Measurements from ENCODE around the gene TMEM184A.

The TMEM184A gene

GRCh38 chr7:1553512-1554210, 2.3 kb downstream of the TMEM184A start:
- no peak for DNase-seq (ENCODE audit: low read depth in 1 of 2, low spot score in 1 of 2)

GRCh38 chr7:1552200-1552599, 3.8 kb downstream of the TMEM184A start:
- no peak for DNase-seq (ENCODE audit: low read depth in 1 of 2, low spot score in 1 of 2)

DNA sequence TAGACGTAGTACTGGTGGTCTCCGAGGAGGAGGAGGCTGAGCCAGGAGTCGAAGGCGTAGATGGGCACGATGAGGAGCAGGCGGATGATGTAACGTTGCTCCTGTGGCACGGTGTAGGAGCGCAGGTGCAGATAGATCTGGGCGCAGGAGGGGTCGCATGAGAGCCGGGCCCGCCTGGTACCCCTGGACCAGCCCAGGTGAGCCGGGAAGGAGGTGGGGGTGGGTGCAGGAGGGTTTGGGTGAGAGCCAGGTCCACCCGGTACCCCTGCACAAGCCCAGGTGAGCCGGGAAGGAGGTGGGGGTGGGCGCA, 5.2 kb downstream of the TMEM184A start:
- no peak for DNase-seq (ENCODE audit: low read depth in 1 of 2, low spot score in 1 of 2)

DNA sequence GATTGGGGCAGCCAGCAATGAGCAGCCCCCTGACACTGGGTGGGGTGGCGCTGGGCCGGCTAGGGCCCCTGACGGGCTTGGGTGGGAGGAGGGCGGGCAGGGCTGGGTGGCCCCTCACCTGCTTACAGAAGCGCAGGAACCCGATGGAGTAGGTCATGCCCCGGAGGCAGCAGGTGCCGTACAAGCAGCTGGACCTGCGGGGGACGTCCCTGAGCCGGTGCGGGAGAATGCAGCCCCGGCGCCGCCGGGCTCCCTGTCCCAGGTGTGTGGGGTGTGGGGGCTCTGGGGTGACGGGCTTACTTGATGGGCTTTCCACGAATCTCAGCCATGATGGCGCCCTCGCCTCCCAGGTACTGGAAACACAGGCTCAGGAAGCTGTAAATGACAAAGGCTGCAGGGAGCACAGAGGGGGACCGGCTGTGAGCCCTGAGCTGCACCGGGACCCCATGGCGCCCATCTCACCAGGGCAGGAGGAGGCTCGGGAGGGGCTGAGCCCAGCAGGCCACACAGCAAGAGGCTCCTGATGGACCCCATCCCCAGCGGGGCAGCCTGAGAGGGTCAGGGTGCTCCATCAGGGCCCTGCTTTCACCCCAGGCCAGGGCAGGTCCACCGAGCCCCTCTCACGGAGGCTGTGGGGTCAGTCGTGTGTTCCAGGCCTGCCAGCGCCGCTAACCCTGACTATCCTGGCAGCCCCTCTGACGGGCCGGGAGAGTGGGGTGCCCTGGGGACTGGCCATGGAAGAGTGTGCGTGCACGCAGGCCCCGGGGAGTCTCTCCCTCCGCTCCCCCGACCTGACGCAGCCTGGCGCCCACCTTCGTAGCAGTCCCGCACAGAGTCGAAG, 5.8 kb downstream of the TMEM184A start:
- no peak for DNase-seq (ENCODE audit: low read depth in 1 of 2, low spot score in 1 of 2)

DNA sequence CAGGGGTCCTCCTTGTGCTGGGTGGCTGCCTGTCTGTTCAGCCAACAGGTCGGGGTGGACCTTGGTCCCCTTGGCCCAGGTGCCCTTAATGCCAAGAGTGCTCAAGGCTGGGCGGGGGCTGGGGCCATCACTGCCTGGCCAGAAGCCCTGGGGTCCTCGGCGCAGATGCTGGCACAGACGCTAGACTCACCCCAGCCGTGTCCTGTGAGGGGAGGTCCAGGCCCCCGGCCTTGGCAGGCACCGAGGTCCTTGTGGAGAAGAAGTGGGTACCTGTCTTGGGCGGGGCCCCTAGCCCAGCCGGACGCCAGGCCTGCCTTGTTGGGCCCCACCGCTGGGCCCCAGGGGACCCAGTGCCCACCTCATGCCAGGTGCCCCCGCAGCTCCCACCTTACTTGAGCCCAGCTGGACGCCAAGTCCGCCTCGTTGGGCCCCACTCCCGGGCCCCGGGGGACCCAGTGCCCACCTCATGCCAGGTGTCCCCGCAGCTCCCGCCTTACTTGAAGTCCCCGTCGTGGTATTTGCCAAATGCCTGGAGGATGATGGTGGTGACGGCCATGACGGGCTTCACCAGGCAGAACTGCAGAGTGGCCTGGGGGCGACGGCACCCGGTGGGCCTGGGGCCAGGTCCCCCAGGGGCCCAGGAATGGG, 6.5 kb downstream of the TMEM184A start:
- DNase-seq (ENCODE audit: low read depth in 1 of 2, low spot score in 1 of 2) = no peak

GRCh38 chr7:1548944-1549343, 7.1 kb downstream of the TMEM184A start:
- DNase-seq (ENCODE audit: low read depth in 1 of 2, low spot score in 1 of 2) = no peak

DNA sequence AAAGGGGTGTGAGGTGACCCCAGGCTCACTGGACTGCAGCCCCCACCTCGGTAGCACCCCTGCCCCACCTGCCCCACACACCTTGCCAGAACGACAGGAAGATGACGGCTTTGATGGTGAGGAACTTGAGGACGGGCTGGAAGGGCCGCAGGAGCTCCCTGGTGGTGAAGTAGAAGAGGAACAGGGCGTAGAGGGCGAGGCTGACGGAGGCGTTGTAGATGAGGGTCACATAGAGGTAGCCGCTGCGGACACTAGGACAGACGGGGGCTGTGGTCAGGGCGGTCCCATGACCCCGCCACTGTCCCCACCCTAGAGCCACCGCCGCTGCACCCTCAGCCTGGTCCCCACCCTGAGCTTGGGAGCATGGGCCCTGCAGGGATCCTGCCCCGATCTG, 7.6 kb downstream of the TMEM184A start:
- DNase-seq (ENCODE audit: low read depth in 1 of 2, low spot score in 1 of 2) = no peak

GRCh38 chr7:1547777-1548437, 8.1 kb downstream of the TMEM184A start:
- no peak for DNase-seq (ENCODE audit: low read depth in 1 of 2, low spot score in 1 of 2)

- DNase-seq (ENCODE audit: low read depth in 1 of 2, low spot score in 1 of 2) = no peak
These were observed 8.9 kb downstream of the TMEM184A start for GRCh38 chr7:1546909-1547776.

GRCh38 chr7:1546274-1546908, 9.6 kb downstream of the TMEM184A start:
- no peak for DNase-seq (ENCODE audit: low read depth in 1 of 2, low spot score in 1 of 2)

GRCh38 chr7:1545417-1546246, 10.4 kb downstream of the TMEM184A start:
- DNase-seq (ENCODE audit: low read depth in 1 of 2, low spot score in 1 of 2) = no peak

- DNase-seq (ENCODE audit: low read depth in 1 of 2, low spot score in 1 of 2) = no peak
These were observed 11.0 kb downstream of the TMEM184A start for GRCh38 chr7:1544896-1545416.

DNA sequence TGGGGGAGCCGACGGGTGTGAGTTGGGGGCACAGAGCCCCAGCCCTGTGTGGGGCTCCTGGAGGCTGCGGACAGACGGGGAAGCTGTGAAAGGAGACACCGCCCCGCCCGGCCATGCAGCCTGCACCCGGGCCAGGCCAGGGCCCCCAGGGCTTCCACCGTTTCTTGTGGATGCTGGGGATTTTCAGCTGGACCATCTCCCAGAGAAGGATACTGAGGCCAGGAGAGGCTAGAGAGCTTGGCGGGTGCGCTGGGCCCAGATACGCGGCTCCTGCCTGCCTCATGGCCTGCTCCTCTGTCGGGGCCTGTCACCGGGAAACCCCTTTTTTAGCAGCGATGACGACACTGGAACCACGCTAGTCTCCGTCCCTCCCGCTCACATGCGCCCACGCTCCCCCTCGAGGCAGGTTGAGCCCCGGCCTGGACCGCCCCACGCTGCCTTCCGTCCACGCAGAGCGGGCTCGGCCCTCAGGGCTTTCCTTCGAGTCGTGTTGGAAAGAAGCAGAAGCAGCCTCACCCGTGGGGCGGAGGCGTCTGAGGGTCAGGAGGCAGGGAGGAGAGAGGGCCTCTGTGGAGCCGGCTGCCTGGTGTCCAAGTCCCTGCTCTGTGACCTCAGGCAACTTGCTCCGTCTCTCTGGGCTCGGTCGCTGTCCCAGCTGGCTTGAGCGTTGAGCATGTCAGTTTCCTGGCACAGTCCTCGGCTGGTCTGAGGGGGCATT, 11.7 kb downstream of the TMEM184A start:
- no peak for DNase-seq (ENCODE audit: low read depth in 1 of 2, low spot score in 1 of 2)

DNA sequence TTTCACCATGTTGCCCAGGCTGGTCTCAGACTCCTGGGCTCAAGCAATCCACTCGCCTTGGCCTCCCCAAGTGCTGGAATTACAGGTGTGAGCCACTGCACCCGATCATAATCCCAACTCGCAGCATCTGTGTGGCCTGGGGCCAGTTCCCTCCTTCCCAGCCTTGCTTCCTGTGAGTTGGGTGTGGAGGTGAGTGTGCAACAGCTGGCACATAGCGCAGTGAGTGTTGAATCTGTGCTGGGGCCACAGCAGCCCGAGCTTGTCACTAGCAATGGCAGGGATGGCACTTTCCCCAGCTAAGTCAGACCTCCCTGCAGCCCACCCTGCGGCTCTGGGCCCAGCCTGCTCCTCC, 12.2 kb downstream of the TMEM184A start:
- no peak for DNase-seq (ENCODE audit: low read depth in 1 of 2, low spot score in 1 of 2)

- no peak for DNase-seq (ENCODE audit: low read depth in 1 of 2, low spot score in 1 of 2)
These were observed 12.9 kb downstream of the TMEM184A start for GRCh38 chr7:1542841-1543747.

DNA sequence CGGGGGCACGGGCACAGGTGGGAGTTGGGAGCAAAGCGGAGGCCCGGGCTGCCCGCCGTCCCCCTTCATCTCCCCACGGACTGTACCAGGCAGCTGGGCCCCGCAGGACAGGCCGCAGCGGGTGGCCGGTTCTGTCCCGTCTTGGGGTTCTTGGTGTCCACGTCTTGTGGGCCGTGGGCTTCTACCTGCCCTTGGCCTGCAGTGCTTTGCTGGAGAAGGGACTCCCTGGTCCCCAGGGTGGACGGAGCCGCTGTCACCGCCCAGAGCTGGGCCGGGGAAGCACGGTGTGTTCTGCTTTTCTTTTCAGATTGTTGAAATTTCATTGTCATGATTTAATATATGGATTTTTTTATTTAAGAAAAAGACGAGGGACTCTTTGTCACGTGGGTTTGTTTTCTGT, 13.7 kb downstream of the TMEM184A start:
- DNase-seq (ENCODE audit: low read depth in 1 of 2, low spot score in 1 of 2) = no peak

DNA sequence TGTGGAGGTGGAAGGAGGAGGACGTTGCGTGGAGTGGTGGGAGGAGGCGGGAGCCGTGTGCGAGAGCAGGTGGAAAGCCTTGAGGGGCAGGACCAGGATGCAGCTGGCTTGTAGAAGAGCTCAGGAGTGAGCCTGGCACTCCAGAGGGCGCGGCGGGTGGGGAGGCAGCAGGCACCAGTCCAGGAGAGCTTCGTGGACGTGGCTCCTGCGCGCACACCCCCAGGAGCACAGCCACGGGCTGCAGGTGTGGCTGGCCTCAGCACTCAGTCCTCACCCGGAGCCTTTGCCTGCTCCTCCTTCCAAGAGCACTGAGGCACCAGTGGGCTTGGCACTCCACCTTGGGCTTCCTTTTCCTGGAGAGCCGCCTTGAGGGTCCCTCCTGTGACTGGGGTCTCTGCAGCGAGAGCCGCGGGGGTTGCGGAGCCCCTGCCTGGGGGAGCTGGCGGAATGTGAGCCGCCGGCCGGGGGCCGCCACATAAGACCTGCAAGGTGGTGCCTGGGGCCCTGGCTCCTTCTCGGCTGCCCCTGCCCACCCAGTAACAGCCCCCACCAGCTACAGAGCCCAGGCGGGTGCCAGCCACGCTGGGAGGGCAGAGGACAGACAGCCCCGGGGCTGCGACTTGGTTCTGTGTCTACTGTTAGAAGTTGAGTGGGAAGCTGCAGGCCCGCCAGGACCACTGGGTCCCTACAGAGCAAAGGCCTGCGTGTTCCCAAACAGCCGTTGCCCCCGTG, 14.4 kb downstream of the TMEM184A start:
- DNase-seq (ENCODE audit: low read depth in 1 of 2, low spot score in 1 of 2) = no peak

Measured in activated CD4-positive, alpha-beta T cell treated with anti-CD3 and anti-CD28 coated beads, Interleukin-2, amount 50 U/mL, for 24 hours (primary cell).